ENCODE data around the gene SLC6A11.

SLC6A11 gene

DNA sequence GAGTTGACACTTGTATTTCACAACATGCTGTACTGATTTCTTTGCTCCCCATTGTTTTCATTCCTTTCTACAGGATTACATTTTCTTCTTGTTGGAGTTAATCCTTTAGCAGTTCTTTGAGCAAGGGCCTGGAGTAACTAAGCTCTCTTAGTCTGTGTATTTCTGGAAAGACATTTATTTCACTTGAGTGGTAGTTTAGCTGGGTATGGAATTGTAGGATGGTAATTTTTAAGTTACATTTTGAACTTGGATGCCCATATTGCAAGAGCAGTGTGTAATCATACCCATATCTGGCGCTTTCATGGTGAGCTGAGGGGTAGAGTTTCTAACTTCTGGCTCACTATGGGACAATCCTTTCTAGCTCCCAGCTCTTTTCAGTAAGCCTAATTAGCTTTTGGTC, 74.6 kb downstream of the SLC6A11 start:
- no peak for DNase-seq

DNA sequence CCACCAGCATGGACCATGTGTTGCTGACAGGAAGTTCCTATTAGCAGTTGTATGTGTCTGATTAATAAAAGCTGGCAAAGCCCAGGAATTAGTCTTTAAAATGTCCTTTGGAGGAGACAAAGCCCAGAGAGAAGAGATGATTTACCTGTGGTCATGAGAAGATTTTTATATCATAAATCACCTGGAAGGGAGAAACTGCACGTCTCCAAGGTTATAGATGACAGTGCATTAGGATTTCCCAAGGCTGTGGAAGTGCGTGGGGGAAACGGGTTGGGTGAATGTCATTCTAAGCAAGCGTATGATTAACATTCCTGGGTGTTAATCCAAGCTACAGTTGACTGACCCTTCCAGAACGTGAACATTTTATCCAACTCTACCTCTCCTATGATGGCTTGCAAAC, 76.6 kb downstream of the SLC6A11 start:
- DNase-seq = no peak

DNA sequence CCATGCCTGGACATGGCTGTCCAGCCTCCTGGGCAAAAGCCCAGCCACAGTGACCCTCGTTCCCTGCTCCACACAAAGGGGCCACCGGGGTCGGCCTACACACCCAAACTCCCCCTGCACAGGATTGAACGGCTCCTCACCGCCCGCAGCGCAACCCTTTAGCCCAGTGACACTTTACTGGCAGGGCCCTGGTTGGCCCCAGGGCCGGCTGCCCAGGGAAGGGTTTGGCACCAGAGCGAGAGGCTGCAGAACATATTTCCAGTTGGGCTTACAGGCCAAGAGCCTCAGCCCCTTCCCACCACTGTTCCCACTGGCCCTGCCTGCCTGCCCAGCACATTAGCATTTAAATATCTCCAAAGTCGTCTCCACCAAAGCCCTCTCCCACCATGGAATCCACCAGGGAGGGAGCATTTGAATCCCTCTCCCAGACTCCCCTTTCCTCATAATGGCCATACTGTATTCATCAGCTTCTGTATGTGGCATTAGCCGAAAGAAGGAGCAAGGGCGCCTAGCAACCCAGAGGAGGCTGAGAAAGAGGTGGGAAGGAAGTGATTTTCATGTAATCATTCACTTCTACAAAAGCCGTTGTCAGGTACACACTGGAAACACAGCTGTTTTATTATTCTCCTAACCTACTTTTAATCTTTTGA, 85.4 kb downstream of the SLC6A11 start:
- no peak for DNase-seq

DNA sequence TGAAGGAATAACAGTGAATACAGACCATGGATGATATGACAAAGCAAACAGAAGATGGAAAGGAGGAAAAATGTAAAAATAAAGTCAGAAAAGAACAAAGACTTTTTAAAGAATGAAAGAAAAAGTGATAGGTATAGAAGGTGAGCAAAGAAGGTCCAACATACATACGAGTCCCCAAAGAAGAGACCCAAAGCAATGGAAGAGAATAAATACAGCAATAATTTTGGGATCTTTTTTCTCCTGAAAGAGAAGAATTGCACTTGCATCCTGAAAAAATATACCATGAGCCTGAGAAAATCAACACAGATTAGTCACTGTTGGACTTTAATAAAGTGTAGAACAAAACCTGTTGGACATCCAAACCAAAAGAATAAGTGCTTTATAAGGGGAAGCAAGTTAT, 91.2 kb downstream of the SLC6A11 start:
- DNase-seq = no peak

DNA sequence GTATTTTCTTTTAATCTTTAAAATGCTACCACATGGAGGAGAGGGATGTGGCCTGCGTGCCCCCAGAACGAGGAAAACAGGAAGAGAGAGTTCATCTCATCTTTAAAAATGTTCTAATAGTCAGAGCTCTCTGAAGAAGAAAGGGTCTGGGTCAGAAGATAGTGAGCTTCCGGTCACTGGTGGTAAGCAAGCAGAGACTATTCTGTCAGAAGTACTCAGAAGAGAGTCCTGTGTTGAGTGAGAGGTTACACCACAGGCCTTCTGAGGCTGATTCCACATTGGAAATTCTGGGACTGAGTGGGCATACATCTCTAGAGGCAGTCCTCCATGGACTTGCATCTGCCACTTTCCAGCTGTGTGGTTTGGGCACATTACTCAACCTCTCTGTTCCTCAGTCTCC, 94.3 kb downstream of the SLC6A11 start:
- DNase-seq = no peak

DNA sequence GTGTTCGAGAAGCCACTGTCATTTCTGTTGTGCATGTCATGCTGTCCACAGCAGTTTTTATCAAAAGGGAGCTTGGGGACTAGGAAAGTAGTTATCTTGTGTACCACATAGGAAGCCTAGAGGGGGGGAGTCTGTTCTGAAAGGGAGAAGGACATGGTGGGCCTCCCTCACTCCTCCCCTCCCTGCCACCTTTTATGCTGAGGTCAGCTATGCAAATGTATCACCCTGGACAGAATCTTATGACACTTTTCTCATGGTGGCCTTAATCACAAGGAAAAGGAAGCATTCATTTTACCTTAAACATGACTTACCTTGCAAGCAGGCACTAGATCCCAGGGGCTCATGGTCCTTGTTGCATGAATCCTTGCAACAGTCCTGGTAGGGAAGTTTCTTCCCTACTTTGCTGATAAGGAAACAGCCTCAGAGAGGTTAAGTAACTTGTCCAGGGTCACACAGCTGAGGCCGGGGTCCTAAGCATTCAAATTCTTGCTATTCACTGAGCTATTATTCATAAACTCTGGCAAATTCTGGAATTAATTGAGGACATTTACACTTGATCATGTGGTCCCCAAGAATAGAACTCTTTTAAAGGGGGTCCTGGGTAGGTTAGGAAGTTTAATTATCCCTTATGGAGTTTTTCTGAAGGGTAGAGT, 95.4 kb downstream of the SLC6A11 start:
- DNase-seq = no peak

DNA sequence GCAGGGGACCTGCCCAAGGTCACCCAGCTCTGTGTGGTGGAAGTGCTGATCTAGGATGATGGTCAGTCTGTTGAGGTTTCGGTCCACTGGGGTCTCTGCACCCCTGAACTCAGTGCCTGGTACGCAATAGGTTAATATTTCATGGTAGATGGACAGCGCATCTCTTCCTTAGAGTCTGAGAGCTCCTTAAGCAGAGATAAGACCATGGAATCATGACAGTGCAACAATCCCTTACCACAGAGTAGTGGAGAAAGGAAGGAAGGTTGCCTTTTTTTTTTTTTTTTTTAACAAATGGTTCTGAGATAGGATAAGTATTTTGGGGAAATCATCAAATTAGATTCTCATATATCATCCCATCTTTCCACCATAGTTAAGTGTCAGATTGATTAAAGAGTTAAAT, 96.8 kb downstream of the SLC6A11 start:
- no peak for DNase-seq

DNA sequence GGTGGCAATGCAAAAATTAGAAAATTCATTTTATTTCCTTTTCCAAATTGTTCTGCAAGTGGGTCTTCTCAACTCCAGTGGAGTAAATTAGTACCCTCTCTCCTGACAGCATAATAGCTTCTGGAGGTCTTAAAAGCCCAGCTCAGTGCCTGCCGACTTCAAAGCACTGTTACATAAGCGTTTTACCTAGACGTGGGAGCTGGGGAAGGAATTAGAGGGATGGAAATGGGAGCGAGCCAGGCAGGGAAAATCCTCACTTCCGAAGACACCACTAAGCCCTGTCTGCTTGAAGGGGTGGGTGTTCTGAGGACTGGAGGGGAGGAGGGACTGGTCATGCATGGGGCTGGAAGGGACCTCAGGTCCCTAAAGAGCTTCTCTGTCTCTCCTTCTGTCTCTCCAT, 99.3 kb downstream of the SLC6A11 start:
- no peak for DNase-seq

DNA sequence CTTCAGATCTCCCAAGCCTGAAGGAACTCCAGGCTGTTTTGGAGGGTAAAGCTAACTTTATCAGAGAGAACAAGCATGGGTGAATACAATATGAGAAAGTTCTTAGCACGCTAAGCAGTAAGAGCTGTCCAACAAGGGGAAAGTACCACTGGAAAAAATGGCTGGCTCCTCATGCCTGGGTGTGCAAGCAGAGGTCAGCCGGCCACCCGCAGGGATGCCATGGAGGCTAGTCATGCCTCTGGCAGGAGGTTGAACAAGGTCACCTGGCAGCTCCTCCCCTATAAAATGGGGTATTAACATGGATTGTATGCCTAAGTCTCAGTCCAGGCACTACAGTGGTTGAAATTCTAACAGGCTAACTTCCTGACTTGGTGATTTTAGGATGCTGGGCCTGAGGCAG, 101.1 kb downstream of the SLC6A11 start:
- DNase-seq = no peak

DNA sequence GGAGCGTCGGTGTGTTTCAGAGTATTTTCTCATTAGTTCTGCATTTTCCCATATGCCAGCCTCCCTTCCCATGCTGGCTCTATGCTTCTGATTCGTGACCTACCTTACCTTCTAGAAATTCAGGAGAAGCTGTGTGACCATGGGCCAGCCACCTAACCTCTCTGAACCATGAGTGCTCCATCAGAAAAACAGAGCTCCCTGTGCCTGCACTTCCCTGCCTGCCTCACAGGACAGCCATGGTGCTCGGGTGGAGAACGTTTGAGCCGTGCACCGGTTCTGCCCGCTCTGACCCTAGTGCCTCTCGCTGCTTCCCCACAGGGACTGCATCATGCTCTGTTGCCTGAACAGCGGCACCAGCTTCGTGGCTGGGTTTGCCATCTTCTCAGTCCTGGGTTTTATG, 102.0 kb downstream of the SLC6A11 start:
- DNase-seq = no peak

DNA sequence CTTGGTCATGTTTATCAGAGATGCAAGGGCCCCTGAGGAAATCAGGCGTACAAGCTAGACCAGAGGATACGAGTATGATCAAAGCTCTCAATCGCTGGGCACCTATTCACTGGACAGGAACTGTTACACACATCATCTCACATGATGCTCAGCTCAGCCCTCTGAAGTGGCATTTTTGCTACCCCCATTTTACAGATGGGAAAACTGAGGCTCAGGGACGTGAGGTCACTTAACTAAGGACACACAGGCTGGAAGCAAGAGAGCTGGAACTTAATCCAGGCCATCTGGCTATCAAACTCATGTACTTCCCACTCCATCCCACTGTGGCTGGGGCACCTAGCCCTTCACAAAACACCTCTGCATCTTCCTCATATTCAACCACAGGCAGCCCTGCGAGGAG, 103.6 kb downstream of the SLC6A11 start:
- no peak for DNase-seq

DNA sequence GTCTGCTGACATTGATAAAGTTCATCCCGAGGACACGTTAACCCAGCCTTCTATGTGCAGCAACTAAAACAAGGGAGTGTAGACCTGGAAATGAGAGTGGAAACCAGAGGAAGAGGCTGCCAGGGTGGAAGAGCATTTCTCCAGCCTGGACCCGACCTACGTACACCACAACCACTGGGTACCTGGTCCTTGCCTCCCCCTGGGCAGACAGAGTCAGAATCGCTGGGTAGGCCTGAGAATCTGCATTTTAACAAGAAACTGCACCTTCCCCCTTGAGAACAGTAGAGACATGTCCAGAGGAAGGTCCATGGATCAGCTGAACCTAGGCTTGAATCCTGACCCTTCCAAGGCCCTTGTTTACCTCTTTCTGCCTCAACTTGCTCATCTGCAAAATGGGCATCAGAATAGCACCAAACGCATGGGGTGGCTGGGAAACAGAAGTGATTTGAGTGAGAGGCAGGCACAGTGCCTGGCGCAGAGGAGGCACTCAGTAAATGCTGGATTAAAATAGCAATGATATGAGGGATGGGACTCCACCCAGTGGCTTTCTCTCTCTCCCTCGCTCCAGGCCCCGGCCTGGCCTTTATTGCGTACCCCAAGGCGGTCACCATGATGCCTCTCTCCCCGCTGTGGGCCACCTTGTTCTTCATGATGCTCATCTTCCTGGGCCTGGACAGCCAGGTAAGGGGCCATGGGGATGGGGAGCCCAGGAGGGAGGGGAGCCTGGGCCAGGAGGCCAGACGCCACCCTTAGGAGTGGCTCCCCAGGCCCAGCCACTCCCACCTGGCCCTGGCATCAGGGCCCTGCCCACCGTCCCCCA, 109.6 kb downstream of the SLC6A11 start:
- no peak for DNase-seq

DNA sequence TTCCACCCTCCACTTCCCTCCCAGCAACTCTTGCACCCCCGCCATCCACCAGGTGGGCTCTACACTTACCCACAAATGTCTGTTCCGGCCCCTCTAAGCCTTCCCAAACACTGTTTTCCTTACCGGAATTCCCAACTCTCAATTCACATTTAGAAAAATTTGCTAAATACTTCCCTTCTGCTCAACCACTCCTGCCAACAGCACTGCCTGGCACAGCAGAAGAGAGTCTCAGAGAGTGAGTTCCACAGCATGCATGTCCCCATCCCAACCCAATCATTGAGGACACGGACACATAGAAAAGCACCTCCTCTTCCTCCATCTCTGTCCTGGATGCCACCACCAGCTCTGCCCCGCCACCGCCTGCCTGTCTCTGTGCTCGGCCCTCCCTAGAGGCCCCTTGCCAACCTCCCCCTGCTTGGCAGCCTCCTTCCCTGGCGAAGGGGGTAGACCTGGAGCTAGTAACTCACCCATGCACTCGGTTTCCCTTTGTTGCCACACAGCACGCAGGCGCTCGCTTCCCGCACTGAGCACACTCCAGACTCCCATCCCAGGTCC, 110.3 kb downstream of the SLC6A11 start:
- DNase-seq = no peak

DNA sequence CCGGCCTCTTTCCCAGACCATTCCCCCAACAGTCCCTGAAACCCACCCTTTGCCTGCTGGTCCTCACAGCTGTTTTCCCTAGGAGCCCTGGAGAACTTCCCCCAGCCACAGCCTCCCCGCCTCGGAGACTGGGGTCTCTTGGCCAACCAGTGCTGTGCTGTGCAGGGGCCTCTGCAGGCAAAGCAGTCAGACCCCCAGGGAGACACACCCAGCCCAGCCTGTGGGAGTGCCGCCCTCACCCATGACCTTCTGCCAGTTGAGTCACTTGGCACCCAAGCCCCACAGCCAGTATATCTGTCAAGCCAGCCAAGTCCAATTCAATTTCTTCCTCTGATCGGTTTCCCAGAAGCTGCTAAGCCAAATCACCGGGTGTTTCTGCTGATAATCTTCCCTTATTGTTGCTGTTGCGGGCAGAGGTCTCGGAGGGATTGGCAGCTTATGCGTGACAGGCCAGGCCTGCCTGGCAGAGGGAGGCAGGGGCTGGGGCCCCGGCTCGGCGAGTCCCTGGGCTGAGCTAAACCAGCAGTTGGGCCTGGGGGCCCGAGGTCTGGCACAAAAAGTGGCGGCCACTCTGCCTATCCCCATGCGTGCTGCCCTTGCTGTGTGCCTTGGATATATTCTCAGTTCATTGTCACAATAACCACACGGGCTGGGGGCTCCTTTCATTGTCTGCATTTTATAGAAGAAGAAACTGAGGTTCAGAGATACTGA, 110.9 kb downstream of the SLC6A11 start:
- DNase-seq = no peak

DNA sequence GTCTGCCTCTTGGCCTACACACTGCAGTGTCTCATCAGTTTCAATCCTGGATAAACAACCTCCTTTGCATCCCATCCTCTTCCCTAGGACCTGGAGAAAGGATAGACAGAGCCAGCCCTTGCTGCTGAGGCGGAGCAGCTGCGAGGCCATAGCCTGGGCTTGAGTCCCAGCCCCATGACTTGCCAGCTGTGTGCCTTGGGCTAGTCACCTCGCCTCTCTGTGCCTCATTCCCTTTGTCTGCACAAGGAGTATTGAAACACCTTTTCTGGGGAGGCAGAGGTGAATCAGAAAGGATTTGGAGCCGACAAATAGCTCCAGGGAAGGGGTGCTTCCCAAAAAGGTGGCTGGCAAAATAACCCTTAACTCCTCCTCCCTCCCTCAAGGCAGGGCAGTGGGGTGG, 111.5 kb downstream of the SLC6A11 start:
- no peak for DNase-seq

DNA sequence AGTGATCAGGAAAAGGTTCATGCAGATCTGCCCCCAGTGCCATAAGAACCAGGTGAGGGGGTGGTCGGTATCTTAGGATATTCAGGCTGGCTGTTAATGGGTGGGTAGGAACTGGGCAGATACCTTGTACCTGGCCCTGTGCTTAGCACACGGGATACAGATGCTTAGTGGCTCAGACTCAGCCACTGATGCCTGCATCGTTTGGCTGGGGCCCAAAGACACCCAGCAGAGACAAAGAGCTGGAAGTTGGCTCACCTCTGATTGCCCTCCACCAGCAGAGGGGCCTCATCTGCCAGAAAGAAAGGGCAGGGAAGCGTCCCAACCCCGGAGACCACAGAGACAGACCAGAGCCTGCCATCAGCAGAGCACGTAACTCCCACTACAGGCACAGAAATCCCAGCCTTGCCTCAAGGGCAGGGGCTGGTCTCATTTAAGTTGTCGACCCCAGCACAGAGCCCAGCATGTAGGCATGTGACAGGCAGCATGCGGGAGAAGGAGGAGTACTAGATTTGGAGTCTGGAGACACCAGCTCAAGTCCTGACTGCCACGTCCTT, 112.5 kb downstream of the SLC6A11 start:
- DNase-seq = no peak

DNA sequence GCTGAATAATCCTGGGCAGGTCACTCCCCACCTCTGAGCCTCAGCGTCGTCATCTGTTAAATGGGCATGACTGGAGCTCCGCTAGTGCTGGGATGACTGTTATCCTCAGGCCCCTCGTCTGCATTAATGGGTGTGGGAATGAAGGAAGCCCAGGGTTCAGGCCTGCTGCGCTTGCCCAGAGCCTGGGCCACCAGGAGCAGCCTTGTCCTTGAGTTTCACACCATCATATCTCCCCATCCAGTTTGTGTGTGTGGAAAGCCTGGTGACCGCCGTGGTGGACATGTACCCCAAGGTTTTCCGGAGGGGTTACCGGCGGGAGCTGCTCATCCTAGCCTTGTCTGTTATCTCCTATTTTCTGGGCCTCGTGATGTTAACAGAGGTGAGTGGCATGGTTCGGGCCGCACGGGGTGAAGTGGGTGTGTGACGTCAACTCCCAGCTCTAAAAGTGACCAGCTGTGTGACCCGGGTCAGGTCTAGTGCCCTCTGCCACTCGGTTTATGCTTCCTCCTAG, 113.0 kb downstream of the SLC6A11 start:
- no peak for DNase-seq

DNA sequence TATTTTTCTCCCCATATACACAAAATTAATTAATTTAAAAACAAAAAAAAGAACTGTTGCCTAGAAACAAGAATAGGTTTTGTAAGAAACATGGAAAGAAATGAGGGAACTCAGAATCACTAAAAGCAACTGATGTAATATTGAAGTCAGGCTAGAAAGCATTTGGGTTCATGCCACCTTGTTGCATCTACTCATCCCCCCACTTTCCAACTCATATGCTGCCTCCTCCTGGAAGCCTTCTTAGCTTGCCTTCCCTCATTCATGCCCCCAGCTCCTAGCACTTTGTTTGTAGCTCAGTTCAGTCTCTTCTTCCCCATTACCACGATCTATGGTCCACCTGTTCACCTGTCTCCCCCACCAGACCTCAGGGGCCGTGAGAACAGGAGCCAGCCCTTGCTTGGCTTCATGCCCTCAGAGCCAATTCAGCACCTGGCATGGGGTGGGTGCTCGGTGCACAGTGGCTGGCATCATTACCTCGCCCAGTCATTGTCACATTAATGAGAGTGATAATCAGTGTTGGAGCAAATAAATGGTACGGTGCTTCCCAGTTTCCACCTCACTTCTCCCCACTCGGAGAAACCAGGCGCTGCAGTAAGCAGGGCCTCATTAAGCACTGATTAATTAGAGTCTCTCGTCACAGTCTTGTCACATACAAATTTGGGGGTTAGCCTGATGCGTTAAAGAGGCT, 114.1 kb downstream of the SLC6A11 start:
- no peak for DNase-seq

DNA sequence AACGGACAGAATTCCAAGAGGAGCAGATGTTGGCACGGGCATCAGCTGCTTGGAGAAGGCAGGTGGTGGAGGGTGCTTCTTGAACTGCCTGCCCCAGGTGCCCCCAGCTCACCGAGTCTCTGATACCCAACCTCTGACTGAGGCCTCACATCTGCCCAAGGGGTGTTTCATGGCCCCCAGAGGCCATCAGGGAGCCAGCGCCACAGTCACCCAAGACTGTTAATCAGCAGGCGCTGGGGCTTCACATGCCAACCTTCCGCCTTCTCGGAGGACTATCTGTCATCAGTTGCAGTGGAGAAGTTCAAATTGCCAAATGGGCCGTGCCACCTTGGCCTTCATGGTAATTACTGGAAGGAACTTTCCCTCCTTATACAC, 114.6 kb downstream of the SLC6A11 start:
- DNase-seq = no peak

DNA sequence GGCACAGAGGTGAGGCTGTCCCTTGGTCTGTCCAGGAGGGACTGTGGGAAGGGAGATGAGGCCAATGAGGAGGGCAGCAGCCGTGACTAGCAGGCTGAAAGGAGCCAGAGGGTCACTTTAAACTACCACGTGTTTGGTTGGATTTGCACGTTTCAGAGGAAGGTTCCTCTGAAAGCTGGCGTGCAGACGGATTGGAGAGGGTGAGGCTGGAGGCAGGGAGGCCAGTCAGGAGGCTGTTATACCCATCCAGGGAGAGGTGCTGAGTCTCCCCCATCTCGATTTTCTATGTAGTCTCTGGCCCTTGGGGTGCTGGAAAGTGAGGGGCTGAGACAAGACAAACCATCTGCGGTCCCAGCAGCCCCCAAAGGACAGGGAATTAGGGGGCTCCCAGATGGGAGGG, 116.6 kb downstream of the SLC6A11 start:
- no peak for DNase-seq

DNA sequence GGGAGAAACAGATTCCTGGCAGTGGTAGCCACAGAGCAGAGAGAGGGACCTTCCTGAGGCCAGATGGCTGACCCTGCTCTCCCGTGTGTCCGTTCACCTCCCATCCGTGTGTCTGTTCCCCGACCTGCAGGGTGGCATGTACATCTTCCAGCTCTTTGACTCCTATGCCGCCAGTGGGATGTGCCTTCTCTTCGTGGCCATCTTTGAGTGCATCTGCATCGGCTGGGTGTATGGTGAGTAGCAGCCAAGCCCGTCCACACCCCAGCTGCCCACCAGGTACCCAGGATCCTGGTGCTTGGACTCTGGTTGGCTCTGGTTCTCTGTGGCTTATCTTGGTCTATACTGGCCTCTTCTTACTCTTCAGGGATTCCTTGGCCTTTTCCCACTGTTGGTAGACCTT, 117.0 kb downstream of the SLC6A11 start:
- DNase-seq = no peak

DNA sequence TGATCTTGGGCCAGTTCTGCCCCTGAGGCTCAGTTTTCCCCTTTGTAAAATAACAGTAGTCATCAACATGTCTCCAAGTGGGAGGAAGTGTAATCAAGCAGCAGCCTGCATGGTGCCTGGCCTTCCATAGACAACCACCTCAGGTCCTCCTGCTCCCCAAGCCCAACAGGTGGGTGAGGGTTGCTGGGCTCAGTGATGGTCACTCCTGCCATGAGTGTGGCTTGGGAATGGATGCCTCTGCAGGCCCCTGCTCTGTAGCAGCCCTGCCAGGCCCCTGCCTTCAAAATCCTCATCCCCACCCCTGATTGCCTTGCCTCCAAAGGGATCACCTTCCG, 117.4 kb downstream of the SLC6A11 start:
- DNase-seq = no peak
